Activated CD4-positive, alpha-beta T cell treated with anti-CD3 and anti-CD28 coated beads for 48 hours (primary cell): ENCODE measurements around the gene METTL13.
A peak's percentile ranks its signal among the peaks of the same experiment; 100 is the strongest.
"Not testable (repeated sequence)": the region's sequence is repeated elsewhere in the genome, so short reads cannot be mapped to it uniquely, and the experiment has no call there.

Experiments used
- DNase-seq: peaks from one replicate; pipeline ENCODE4 v3.0.0-alpha.2; 2020

Gene METTL13

DNA sequence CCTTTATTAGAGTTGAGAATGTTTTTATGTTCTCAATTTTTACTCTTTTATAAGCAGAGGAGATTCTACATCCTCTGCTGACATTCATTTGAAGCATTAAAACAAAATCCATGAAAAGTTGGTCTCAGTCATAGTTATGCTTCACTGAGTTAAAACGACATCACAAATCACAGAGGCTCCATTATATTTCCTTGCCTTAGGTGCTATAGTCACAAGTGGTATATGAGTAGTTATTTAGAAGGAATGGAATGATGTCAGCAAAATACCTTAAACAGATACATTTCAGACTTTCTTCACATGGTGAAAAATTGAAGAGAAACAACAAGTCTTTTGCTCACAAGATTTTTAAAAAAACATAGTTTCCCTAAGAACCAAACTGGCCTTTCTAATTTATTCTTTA, 11.7 kb upstream of the METTL13 start:
- DNase-seq: no peak

GRCh38 chr1:171772312-171772711, 9.1 kb upstream of the METTL13 start:
- no peak for DNase-seq

DNA sequence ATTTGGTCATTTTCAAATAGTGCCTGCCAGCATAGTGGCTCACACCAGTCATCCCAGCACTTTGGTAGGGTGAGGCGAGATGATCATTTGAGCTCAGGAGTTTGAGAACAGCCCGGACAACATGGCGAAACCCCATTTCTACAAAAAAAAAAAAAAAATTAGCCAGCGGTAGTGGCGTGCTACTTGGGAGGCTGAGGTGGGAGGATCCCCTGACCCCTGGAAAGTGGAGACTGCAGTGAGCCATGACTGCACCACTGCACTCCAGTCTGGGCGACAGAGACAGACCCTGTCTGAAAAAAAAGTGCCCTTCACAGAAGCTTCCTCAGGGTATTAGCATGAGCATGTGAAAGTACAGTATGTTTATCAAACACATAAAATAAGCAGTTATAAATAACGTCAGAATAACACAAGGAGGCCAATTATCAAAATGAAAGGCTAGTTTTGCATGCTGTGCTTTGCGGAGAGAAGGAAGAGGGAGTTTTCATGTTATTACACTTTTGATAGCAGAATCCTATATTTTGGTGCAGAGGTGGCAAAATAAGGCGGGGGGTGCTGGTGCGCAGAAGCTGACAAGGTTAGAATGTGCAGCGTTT, 781 bp upstream of the METTL13 start:
- DNase-seq: no peak

- DNase-seq: no peak
These were observed 2.5 kb downstream of the METTL13 start for GRCh38 chr1:171783816-171784530.

- DNase-seq: no peak
These were observed 3.3 kb downstream of the METTL13 start for GRCh38 chr1:171784784-171785183.

DNA sequence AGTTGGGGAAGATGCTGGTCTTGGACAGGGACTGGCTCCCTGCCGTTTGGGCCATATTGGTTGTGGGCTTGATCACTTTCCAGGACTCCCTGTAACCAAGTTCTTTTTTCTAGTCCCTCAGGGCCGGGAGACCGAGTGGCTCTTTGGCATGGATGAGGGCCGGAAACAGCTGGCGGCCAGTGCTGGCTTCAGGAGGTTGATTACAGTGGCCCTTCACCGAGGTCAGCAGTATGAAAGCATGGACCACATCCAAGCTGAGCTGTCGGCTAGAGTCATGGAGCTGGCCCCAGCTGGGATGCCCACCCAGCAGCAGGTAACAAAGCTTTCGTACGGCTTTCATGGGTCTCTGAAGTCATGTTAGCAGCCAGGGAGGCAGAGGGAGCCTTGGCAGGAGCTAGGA, 4.3 kb downstream of the METTL13 start:
- no peak for DNase-seq

DNA sequence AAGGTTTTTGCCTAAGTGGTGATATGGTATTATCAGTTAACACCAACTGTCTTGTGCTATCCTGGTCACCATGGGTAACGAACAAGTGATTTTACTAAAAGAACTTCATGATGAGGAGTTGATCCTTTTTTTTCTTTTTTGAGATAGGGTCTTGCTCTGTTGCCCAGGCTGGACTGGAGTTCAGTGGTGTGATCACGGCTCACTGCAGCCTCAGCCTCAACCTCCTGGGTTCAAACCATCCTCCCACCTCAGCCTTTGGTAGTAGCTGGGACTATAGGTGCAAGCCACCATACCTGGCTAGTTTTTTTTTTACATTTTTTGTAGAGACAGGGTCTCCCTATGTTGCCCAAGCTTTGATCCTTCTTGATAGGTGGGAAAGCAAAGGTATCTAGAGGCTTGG, 5.1 kb downstream of the METTL13 start:
- no peak for DNase-seq

DNA sequence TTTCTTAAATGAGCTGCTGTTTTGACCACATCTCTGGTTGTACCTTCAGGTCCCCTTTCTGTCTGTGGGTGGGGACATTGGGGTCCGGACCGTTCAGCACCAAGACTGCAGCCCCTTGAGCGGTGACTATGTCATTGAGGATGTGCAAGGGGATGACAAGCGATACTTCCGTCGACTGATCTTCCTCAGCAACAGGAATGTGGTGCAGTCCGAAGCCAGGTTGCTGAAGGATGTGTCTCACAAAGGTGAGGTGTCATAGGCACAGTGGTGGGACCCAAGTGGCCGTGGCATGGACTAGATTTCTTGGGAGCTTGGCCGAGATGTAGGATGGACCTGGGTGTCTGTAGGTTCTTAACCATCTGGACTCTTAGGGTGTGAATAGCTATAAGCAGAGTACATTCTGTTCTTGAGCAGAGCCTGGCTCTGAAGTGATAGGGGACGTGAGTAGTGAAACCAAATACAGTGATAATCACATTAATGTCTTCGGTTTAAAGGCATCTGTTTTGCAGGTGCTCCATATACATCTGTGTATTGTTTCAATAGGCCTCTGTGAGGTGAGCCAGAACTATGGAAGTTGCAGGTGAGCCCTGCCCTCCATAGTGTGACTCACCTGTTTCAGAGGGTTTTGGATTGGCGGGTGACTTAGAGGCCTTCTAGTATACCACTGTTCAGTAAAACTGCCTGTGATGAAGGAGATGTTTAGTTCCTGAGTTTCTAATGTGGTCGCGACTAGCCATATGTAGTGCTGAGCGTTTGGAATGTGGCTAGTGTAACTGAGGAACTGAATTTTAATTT, 6.4 kb downstream of the METTL13 start:
- no peak for DNase-seq

DNA sequence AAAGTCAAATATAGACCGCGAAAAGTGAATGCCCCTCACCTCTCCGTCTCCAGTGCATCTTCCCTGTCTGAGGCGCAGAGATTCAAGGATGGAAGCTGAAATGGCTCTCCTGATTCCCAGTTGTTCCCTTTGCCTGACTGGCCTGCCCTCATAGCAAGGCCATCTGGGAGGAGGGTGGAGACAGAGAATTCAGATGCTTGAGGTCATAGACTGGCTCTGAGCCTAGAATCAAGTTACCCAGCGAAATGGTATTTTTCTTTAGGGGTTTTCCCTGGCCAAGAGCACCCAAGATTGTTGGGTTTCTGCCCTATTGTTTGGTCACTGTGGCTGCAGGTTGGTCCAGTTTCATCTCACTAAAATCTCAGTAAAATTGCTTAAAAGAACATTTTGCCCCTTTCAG, 7.2 kb downstream of the METTL13 start:
- DNase-seq: no peak

DNA sequence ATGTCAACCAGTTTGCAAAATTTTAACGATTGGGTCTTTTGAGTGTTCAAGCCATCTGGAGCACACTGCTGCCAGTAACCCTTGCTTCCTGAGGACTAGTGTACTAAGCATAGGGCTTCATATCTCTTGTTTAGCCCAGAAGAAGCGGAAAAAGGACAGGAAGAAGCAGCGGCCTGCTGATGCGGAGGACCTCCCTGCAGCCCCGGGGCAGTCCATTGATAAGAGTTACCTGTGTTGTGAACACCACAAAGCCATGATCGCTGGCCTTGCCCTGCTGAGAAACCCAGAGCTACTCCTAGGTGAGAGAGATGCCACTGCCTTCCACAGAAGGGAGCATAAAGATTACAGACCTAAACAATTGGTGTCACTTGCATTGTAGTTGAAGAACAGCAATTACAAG, 8.9 kb downstream of the METTL13 start:
- no peak for DNase-seq

GRCh38 chr1:171792656-171793369, 11.4 kb downstream of the METTL13 start:
- no peak for DNase-seq

GRCh38 chr1:171793636-171794035, 12.2 kb downstream of the METTL13 start:
- no peak for DNase-seq

DNA sequence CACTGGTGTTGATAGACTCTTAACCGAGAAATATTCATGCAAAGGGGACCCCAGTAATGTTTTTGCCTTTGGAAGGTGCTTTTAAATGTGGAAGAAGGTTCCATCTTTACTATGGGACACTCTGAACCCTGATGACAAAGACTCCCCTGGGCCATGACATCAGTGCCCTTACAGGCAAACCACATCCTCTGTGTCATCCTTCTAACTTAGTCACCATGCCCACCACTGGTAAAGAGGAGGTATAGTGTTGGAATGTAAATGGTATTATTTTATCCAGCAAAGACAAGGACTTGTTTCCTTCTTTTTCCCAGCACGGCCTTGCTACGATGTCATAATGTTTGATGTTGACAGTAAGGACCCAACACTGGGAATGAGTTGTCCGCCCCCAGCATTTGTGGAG, 12.6 kb downstream of the METTL13 start:
- DNase-seq: peak; percentile 73

- no peak for DNase-seq
These were observed 15.1 kb downstream of the METTL13 start for GRCh38 chr1:171796592-171796991.

DNA sequence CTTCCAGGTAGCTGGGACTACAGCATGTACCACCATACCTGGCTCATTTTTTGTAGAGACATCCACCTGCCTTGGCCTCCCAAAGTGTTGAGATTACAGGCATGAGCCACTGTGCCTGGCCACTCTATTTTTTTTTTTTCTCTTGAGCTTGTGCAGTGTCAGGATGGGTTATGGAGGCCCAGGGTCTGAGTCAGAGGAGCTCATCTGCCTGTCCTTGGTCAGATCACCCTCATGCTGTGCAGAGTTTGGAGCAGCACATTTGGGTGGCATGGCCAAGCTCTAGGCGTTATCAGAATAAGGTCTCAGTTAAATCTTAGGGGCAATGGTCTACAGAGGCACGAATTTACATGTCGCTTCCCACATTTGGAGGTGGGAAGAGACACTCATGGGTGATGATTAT, 16.9 kb downstream of the METTL13 start:
- DNase-seq: no peak

DNA sequence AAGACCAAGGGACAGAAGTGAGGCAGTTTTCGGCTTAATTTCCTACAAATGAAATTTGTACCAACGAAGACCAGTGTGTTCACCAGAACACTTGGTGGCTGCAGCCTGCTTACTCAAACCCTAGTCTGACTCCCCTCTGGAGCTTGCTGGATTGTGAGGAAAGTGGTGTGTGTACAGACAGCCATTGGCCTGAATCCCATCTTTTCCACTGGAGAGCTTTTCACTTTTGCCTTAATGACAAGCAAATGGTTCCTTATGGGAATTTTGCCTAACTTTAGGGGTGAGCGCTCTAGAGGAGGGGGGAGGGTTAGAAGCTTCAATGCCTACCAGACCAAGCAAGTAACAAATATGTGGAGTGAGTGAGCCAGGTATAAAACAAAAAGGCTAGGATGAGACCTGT, 17.3 kb downstream of the METTL13 start:
- DNase-seq: no peak

- DNase-seq: no peak
These were observed 17.7 kb downstream of the METTL13 start for GRCh38 chr1:171799166-171799565.

- not testable (repeated sequence) for DNase-seq
These were observed 18.2 kb downstream of the METTL13 start for GRCh38 chr1:171799698-171800097.

DNA sequence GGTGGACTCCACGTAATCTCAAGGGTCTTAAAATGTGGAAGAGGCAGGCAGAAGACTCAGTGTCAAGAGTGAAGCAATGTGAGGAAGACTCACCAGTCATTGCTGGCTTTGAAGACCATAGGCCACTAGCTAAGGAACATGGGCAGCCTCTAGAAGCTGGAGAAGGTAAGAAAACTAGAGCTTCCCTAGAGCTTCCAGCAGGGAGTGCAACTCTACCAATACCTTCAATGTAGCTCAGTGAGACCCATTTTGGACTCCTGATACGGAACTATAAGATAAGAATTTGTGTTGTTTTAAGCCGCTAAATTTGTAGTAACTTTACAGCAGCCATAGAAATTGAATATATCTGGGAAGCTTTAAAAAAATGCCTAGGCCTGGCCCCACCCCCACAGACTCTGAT, 18.9 kb downstream of the METTL13 start:
- no peak for DNase-seq

GRCh38 chr1:171800851-171801250, 19.4 kb downstream of the METTL13 start:
- DNase-seq: no peak

- DNase-seq: no peak
These were observed 20.0 kb downstream of the METTL13 start for GRCh38 chr1:171801487-171801891.

- DNase-seq: no peak
These were observed 20.7 kb downstream of the METTL13 start for GRCh38 chr1:171802207-171802606.

GRCh38 chr1:171803045-171803444, 21.6 kb downstream of the METTL13 start:
- DNase-seq: no peak
